ENCODE results near the gene CHMP1A. TPM values are rescaled to one million over a fixed set of nuclear protein-coding genes. Genes with fewer than 3 reads are reported as not detected.

Gene CHMP1A
- total and polyA plus RNA-seq, 2 of the 8 experiments (the other 6 are each of a cell fraction or from before 2014, with no cell fraction given): 64.4 to 75.8 TPM

DNA sequence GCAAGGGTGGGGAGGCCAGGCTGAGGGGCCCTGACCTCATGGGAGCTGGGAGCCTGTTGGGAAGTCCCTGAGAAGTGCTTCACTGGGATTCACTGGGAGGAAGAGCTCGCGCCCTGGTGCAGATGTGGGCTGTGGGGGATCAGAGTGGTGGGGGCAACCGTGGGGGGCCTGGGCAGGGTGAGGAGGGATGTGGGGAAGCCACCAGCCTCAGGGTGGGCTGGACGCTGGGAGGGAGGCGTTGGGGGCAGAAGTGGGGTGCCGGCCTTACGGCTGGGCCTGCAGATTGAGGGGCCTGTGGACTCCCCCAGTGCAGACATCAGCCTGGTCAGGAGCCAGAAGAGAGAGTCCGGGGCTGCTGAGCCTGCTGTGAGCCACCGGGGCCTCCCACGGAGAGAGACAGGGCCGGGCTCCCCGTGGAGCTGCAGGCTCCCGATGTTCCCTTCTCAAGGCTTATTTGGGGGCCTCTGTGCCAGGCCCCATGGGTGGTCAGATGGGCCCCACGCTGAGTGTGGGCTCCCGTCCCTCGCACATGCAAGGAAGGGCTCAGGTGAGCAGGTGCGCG is 36.3 kb downstream of the CHMP1A start:
- Histone ChIP-seq H2BK120ac (replicated peaks; ENCODE audit: low read depth, low read length) (no peak overlapping the region), H2BK12ac (ENCODE audit: low read depth, low read length) (peak overlapping the region; percentile 68; the same call in 1 of the 2 replicates), H3K4me1 (replicated peaks in 1 of 4; ENCODE audit: control insufficient read depth in 3 of 4, insufficient read depth in 4 of 4, low read length in 3 of 4) (peaks cover 0 to 23% (median 6%) of the 10 kb centered on the region in 4 experiments; a peak in 6 of 7 replicates), H3K9me3 (ENCODE audit: insufficient read depth in 2 of 2, low read depth in 1 of 2, low read length in 1 of 2) (no peaks in the 10 kb centered on the region), H3K9ac (replicated peaks in 1 of 4; ENCODE audit: extremely low read depth in 1 of 4, low read depth in 3 of 4, low read length in 3 of 4) (no peak overlapping the region), H3K18ac (ENCODE audit: extremely low read depth, low read length) (no peak overlapping the region), H2AFZ (ENCODE audit: low read length) (no peak overlapping the region), H3K27me3 (replicated peaks in 1 of 4; ENCODE audit: control insufficient read depth in 3 of 4, extremely low read depth in 1 of 4, insufficient read depth in 3 of 4, low read length in 3 of 4) (peaks cover 0 to 15% (median 7%) of the 10 kb centered on the region in 4 experiments; a peak in 5 of 7 replicates), H3K27ac (ENCODE audit: low read depth, low read length) (no peak overlapping the region), H3K4me3 (ENCODE audit: extremely low read depth in 1 of 4, insufficient read depth in 2 of 4, low read depth in 3 of 4, low read length in 4 of 4) (no peak overlapping the region), H4K91ac (replicated peaks; ENCODE audit: insufficient read length, low read length) (no peak overlapping the region), H3K79me1 (ENCODE audit: low read depth, low read length) (no peaks in the 10 kb centered on the region), H3K56ac (replicated peaks; ENCODE audit: insufficient read length, low read depth, low read length) (no peak overlapping the region), H2BK20ac (ENCODE audit: low read length) (0 out of 2 replicates have a peak overlapping the region, but pooled peaks have one; percentile 43), H3K79me2 (ENCODE audit: control insufficient read depth in 1 of 2, insufficient read depth in 2 of 2, low read length in 2 of 2) (no peaks in the 10 kb centered on the region), H3K23me2 (ENCODE audit: low read depth, low read length) (no peaks in the 10 kb centered on the region), H2BK15ac (ENCODE audit: low read length) (no peak overlapping the region), H3K4me2 (ENCODE audit: insufficient read depth in 1 of 2, low read depth in 2 of 2, low read length in 2 of 2) (no peak overlapping the region), H3K36me3 (ENCODE audit: control insufficient read depth in 2 of 4, insufficient read depth in 4 of 4, low read length in 3 of 4) (no peaks in the 10 kb centered on the region), H2BK5ac (ENCODE audit: low read depth, low read length) (peak overlapping the region; percentile 66; the same call in 1 of the 2 replicates), H4K5ac (ENCODE audit: insufficient read length, low read depth, low read length) (no peak overlapping the region), H2AK5ac (ENCODE audit: low read depth, low read length) (0 out of 2 replicates have a peak overlapping the region, but pooled peaks have one; percentile 40), H4K20me1 (replicated peaks in 1 of 2; ENCODE audit: control insufficient read depth in 1 of 2, insufficient read depth in 2 of 2, low read length in 2 of 2) (no peaks in the 10 kb centered on the region), H3K4ac (replicated peaks; ENCODE audit: insufficient read length, low read depth, low read length) (no peak overlapping the region), H3K14ac (ENCODE audit: insufficient read length) (no peak overlapping the region), H3K23ac (ENCODE audit: insufficient read length) (no peak overlapping the region), H4K8ac (ENCODE audit: extremely low read depth, insufficient read depth, low read length) (no peak overlapping the region)
- 90% methylated on average over 13 of the region's 18 CpGs; no CpG with 5 or more reads in 1 of the 2 experiments for WGBS, 2 experiments (ENCODE audit: extremely low coverage in 1 of 2, insufficient coverage in 1 of 2, insufficient read length in 1 of 2, insufficient replicate concordance in 2 of 2, low coverage in 1 of 2, low lambda C conversion rate in 2 of 2, missing lambda C conversion rate in 1 of 2)
- TF ChIP-seq, protein P1, sequence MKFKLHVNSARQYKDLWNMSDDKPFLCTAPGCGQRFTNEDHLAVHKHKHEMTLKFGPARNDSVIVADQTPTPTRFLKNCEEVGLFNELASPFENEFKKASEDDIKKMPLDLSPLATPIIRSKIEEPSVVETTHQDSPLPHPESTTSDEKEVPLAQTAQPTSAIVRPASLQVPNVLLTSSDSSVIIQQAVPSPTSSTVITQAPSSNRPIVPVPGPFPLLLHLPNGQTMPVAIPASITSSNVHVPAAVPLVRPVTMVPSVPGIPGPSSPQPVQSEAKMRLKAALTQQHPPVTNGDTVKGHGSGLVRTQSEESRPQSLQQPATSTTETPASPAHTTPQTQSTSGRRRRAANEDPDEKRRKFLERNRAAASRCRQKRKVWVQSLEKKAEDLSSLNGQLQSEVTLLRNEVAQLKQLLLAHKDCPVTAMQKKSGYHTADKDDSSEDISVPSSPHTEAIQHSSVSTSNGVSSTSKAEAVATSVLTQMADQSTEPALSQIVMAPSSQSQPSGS (IDR thresholded peaks at IDR 0.05; ENCODE audit: low read length): no peak
- no peak for TF ChIP-seq TEAD4 (IDR thresholded peaks at IDR 0.05; ENCODE audit: low read depth, low read length)
- no peak for TF ChIP-seq SIRT6 (IDR thresholded peaks at IDR 0.05; ENCODE audit: low read length)
- no peak for TF ChIP-seq CREB1 (IDR thresholded peaks at IDR 0.05)
- no peak for TF ChIP-seq KDM4A (IDR thresholded peaks at IDR 0.05; ENCODE audit: low read depth, low read length, severe bottlenecking)
- TF ChIP-seq SP2 (IDR thresholded peaks at IDR 0.05; ENCODE audit: low read length): no peak
- ChIA-PET POLR2A (ENCODE audit: partially characterized antibody) (no interaction called here), CTCF (ENCODE audit: partially characterized antibody) (interaction anchor here (1.3 to 4.9 kb wide), 4 partner anchors 9 to 20 kb away, joined by 4 to 24 read pairs (median 8); no protein-coding TSS in a partner anchor)
- DNase-seq (ENCODE audit: low read depth in 1 of 2, low spot score in 2 of 2): no peak
- FAIRE-seq: no peak

Data from H1 (cell line).